AG10803 (cell line): ENCODE results near the gene SPATA46.
A peak's percentile ranks its signal among the peaks of the same experiment; 100 is the strongest.

ENCODE experiments used
- DNase-seq: peaks from one replicate; pipeline ENCODE4 v3.0.0; 2010; ENCODE audit warnings: low read depth
- H3K4me3 ChIP-seq: 2 replicates; pipeline ENCODE4 v1.5.1; 2011; ENCODE audit warnings: mild to moderate bottlenecking, low read length, control low read depth
- TF ChIP-seq, protein P1 (sequence below): conservative IDR thresholded peaks from 2 replicates; pipeline ENCODE4 v1.5.1; 2011; ENCODE audit warnings: mild to moderate bottlenecking, low read length, control low read depth, inconsistent platforms

Gene SPATA46

DNA sequence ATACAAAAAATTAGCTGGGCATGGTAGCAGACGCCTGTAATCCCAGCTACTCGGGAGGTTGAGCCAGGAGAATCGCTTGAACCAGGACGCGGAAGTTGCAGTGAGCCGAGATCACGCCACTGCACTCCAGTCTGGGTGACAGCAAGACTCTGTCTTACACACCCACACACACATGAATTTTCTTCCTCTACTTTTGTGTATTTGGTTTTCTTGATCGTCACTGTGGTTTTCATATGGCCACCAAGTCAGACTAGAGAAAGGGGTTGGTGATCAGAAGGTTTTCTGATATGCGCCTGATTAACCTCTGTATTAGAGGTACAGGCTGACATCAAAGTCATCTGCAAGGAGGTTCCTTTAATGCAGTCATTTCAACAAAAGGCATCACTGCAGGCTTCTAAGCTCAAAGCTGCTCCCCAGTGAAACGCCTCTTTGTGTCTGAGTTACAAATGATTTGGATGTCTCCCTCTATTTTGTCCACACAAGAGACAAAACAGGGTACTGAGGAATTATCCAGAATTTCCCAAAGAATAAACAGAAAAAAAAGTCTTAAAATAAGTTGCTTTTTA, 24.2 kb upstream of the SPATA46 start:
- DNase-seq: no peak
- TF ChIP-seq, protein P1, sequence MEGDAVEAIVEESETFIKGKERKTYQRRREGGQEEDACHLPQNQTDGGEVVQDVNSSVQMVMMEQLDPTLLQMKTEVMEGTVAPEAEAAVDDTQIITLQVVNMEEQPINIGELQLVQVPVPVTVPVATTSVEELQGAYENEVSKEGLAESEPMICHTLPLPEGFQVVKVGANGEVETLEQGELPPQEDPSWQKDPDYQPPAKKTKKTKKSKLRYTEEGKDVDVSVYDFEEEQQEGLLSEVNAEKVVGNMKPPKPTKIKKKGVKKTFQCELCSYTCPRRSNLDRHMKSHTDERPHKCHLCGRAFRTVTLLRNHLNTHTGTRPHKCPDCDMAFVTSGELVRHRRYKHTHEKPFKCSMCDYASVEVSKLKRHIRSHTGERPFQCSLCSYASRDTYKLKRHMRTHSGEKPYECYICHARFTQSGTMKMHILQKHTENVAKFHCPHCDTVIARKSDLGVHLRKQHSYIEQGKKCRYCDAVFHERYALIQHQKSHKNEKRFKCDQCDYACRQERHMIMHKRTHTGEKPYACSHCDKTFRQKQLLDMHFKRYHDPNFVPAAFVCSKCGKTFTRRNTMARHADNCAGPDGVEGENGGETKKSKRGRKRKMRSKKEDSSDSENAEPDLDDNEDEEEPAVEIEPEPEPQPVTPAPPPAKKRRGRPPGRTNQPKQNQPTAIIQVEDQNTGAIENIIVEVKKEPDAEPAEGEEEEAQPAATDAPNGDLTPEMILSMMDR: no peak
- no peak overlapping the region for H3K4me3 ChIP-seq

DNA sequence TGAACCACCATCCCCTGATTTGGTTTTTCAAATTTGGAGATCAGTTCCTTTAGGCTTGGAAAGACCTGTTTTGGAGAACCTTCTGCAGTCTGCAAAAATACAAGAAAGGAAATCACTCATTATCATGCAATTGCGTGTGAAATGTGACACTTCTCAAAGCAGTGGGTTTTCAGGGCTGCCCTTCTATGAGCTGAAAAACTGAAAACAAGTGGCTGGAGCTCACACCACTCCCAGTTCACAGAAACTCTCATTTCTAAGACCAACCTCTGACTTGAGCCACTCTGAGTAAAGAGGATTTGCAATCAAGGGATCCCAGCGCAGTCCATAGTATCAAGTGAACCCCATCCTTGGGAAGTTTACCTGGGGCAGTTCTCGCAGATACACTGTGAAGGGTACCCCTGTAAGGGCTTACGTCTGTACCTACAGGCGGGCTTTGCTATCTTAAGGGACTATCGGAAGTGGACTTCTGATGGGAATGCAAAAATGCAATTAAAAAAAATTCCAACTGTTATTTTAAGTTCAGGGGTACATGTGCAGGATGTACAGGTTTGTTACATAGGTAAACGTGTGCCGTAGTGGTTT, 22.4 kb upstream of the SPATA46 start:
- H3K4me3 ChIP-seq: no peak overlapping the region
- DNase-seq: no peak
- TF ChIP-seq, protein P1: no peak

- TF ChIP-seq, protein P1: no peak
- DNase-seq: no peak
- H3K4me3 ChIP-seq: no peak overlapping the region
Observed at GRCh38 chr1:162397943-162398560, 21.4 kb upstream of the SPATA46 start.

DNA sequence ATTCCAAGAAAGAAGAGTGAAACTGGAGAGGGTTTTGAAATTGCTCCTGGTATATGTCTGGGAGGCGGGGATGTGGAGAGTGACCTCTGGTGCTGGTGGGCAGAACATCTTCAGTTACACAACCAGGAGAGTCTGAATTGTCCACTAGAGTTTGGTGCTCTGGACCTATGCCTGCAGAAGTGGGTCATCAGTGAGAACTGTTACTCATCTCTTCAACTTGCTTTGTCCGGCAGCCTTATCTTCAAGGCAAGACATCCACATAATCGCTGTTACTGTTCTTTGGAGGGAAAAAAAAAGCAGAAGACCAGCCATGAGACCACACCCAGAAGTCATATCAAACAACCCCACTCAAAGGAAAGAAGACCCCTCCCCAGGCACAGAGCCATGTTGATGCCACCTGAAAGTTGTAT, 20.4 kb upstream of the SPATA46 start:
- TF ChIP-seq, protein P1: 0 out of 2 replicates have a peak, but pooled peaks have one; percentile 6
- no peak for DNase-seq
- H3K4me3 ChIP-seq: no peak overlapping the region

- no peak for DNase-seq
- no peak overlapping the region for H3K4me3 ChIP-seq
Observed at GRCh38 chr1:162396201-162396906, 19.7 kb upstream of the SPATA46 start.

DNA sequence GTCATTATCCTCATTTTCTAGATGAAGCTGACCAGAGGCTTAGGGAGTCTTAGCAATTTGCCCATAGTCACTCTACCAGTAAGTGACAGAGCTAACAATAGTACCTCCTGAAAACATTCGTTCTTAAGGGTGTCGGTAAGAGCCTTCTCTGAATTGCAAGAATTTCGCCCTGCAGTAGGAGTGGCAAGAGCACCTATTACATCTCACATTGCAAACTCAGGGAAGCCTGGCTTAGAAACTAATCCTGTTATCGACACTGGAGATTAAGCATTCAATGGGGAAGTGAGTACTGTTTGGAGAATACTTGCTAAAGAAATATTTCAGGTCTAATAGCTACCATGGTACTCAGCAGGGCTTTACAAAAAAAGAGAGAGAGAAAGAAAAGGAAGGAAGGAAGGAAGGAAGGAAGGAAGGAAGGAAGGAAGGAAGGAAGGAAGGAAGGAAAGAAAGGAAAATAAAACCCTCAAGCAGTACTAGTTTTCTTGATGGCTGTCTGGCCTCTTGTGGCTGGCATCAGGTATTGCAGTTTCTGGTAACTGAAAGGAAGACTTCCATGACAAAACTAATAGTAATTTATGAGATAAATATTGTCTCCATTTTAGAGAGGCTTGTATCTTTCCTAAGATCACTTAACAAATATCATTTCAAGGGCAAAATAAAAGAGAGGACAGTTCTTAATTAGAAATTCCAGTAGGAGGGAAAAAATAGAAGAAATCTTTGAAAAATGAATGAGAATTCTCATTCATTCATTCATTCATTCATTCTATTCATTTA, 15.3 kb upstream of the SPATA46 start:
- peak; percentile 51 for DNase-seq
- no peak overlapping the region for H3K4me3 ChIP-seq
- TF ChIP-seq, protein P1: peak; percentile 92

More at GRCh38 chr1:162396201-162396906, 19.7 kb upstream of the SPATA46 start:
- TF ChIP-seq, protein P1: no peak
